HG03196 (cell line): ENCODE measurements around the gene ATP11A.
A peak's percentile ranks its signal among the peaks of the same experiment; 100 is the strongest.
"Not testable (repeated sequence)": the region's sequence is repeated elsewhere in the genome, so short reads cannot be mapped to it uniquely, and the experiment has no call there.

ENCODE experiments used
- ATAC-seq: cut with Tn5 transposase; IDR thresholded peaks from one replicate; pipeline ENCODE4 v1.9.1; 2021; ENCODE audit not compliant: unreplicated experiment

ATP11A gene

DNA sequence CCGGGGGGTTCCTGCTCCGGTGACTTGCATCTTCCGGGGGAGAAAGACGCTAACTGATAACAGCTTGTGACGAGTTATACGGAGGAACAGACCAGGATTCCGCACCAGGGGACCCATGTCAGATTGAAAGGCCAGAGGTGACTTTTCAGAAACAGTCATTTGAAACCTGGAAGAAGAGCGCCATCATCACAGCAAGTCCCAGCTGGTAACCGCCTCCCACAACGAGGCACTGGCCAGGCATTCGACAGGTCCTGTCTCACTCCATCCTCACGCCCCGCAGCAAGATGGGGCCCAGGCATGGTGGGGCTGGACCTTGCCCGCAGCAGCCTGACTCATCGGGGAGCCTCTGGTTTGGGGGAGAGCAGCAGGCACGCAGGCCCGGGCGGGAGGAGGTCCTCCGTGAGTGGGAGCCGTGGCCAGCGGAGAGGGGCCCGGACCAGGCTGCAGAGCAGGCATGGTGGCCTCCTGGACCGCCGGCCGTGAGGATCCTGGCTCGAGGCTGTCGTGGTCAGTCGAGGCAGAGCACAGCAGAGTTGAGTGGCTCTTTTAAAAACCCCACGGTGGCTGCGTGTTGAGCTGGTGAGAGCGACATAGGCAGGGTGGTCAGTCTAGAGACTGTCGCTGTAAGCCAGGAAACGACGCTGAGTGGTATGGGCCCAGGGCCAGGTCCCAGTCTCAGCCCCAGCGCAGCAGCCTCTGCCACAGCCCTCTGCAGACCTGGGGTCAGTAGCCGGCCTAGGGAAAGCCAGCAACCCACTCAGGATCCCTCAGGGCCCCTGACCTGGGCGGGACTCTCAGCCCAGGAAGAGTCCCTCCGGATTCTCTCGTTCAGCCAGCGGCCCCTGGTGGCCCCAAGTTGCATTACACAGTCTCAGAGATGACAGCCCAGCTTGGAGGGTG is 184.3 kb downstream of the ATP11A start:
- ATAC-seq = peak; percentile 83

DNA sequence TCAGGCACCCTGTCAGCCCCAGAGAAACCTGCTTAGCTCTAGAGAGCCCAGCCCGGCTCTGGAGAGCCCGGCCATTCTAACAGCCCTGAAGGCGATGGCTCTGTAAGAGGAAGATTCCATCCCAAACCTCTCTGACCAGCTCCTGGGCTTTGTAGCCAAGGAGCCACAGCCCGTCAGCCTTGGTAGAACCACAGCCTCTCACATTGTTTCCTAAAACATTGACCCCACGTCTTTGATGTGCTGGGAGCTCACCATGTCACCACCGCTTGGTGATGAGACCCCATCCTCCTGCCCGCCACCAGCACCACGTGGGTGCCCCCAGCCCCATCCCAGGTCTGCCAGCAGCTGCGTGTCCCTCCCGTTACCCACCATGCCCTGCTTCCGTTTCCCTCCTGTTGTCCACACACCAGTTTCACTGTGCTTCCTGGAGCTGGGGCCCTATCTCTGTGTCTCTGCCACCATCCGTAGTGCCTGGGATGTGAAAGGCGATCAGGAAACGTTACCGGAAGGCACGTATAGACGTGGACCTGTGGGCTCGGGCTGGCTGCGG is 185.0 kb downstream of the ATP11A start:
- no peak for ATAC-seq

DNA sequence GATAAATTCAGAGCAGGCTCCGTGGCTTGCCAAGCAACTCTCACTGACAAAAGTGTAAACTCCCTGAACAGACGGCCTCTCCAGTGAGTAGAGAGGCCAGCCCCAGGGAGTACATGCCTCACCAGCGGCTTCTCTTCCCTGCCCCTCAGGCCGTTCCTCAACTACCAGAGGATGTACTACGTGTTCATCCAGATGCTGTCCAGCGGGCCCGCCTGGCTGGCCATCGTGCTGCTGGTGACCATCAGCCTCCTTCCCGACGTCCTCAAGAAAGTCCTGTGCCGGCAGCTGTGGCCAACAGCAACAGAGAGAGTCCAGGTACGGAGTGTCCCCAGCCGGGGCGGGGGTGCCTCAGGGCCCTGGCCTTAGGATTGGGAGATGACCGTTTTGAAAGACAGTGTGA is 185.8 kb downstream of the ATP11A start:
- no peak for ATAC-seq

DNA sequence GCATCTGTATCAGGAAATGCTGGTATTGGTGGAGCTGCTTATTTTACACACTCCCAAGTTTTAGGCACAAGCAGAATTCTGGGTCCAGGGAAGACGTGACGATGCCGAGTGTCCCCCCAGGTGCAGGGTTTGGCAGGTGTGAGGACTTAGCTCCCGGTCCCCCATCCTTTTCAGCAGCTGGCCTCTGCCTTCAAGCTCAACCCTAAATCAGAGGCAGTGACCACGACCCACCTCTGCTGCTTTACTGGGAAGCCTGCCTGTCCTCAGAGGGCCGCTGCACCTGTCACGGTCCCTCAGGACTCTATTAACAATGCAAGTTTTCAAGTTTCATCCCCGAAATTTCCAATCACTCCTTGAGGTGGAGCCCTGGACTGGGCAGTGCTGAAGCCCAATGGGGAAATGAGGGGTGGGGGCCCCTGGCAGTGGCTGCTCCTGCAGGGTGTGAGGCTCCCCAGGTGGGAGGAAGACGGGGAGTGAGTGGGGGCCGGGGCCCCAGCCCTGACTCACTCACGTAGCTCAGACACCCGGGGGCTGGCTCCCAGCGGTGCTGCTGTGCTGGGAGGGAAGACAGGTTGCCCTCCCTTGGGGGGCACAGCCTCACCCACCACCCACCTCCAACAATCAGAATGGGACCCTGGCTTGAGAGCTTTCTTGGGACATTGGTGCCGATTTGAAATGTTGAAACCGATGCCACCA is 186.6 kb downstream of the ATP11A start:
- no peak for ATAC-seq

DNA sequence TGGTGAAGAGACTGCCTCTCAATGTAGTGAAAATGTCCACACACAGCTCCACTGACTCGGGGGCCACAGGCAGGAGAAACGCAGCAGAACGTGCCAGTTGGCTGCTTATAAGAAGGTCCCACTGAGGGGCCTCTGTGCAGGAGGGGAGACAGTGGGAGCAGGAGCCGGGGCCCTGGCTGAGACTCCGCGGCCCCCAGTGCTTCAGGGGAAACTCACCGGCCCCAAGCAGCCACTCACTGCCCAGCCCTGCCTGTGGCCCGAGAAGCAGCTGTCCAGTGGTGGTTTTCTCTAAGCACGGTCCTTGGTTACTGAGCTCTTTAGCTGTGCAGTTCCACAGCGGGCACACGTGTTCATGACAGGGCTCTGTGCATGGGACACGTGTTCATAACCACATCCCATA is 187.2 kb downstream of the ATP11A start:
- no peak for ATAC-seq

DNA sequence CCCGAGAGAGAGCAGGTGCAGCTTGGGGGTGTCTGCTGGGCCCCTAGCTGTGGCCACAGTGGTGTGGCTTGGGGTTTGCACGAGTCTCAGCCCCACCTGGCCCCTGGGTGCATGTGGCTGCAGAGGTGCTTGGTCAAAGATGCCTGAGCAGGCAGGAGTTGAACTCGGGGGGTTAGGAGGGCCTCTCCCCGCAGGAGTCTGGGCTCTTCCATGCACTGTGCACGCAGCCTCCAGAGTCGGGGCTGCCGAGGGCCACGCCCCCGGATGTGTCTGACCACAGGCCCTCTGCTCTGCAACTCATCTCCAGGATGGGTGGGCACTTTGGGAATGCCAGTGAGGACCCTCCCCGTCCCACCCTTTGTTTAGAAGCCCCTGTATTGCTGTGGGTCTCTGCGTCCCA is 187.7 kb downstream of the ATP11A start:
- no peak for ATAC-seq

DNA sequence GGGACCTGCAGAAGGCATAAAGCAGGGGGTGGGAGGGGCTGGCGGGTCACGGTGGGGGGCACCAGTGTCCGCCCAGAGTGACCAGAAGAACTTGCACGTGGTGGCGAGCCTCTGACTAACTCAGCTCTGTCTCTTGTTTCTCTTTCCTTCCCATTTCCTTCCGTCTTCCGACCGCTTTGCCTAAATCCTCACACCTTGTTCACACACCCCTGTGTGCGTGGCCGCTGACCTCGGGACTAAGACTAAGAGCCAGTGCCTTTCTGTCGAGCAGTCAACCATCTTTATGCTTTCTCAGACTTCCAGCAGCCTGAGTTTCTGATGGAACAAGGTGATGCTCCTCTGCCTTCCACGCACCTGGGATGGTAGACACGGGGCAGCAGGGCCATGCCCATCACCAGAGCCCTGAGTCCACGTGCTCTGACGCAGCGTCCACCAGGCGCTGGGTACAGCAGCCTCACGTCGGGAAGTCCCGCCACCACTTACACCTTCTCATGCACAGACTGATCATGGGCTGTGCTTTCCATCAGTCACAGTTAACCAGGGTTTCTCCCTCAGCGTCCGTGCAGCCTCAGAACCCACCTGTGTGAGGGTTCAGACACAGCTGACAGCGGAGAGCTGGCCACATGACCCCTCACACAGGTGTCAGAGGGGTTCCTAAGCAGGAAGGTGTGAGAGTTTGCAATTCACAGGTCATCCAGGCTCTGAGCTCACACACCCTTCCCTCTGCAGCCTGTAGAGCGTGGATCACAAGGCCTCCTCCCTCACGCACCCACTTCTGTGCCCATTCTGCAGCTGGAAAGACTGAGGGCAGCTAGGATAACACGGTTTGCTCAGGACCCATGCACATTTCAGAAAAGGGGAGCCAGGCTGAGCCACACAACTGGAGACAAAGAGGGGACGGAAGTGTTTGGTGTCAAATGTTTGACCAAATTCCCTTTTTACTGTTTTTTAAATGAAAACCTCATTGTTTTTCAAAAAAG is 188.4 kb downstream of the ATP11A start:
- no peak for ATAC-seq

DNA sequence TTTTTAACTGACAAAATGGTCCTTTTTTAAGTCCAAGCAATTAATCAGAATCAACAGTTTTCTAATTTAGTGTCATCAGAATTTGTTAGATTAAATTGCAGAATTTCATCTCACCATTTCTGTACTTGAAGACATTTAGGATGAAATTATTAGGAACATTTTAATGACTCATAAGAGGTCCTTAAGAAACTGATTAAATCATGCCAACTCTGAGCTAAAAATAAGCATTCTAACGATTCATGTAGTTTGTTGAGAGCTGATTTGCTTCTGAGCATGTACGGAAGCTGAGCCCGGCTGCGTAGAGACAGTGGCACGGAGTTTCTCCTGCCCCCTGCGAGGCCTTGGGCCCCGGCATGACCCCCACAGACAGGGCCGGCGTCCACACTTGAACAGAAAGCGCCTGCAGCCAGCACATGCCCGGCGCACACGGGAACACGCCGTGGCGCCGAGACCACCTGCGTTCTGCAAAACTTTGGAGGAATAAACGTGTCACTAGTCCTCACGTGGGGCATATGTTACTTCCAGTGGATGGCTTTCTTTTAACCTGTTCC is 189.5 kb downstream of the ATP11A start:
- ATAC-seq = no peak

DNA sequence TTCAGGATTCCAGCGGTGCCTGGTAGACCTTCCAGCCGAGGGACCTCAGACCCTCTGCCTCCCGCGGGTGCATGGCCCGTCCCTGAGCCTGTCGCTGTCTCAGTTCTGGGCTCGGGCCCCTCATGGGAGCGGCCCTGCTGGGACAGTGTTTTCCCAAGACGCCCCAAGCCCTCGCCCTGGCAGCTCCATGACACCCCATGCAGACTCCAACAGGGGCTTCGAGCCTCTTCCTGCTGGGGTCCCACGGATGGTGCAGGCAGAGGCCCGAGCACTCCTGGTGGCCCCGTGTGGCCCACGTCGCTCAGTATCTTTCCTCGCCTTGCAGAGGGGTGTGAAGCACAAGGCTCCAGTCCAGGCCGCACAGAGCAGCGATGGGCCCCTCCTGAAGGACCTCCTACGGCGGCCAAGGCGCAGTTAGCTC is 190.4 kb downstream of the ATP11A start:
- ATAC-seq = no peak

DNA sequence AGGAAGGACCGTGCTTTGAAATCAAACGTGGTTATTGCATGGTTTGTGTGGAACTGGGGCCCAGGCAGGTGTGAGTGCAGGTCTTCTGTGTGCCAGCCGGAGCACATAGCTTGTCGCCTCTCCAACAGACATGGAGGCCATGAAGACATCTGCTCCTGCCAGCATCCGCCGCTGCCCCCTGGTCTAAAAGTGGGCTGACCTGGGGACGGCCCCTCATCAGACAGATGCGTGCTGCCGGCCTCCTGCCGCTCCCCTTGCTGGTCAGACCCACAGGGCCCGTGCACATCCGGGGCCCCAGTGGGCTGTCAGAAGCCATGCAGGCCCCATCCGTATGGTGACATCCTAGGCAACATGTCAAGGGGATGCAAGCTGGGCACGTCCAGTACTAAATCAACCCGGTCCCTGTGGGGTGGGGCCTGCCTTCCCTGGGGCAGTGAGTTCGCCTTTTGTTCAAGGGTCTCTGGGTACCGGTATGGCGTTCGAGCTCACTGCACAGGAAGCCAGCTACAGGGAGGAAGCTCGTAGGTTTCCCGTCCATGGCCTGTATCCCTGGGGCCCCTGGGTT is 191.2 kb downstream of the ATP11A start:
- ATAC-seq = no peak

DNA sequence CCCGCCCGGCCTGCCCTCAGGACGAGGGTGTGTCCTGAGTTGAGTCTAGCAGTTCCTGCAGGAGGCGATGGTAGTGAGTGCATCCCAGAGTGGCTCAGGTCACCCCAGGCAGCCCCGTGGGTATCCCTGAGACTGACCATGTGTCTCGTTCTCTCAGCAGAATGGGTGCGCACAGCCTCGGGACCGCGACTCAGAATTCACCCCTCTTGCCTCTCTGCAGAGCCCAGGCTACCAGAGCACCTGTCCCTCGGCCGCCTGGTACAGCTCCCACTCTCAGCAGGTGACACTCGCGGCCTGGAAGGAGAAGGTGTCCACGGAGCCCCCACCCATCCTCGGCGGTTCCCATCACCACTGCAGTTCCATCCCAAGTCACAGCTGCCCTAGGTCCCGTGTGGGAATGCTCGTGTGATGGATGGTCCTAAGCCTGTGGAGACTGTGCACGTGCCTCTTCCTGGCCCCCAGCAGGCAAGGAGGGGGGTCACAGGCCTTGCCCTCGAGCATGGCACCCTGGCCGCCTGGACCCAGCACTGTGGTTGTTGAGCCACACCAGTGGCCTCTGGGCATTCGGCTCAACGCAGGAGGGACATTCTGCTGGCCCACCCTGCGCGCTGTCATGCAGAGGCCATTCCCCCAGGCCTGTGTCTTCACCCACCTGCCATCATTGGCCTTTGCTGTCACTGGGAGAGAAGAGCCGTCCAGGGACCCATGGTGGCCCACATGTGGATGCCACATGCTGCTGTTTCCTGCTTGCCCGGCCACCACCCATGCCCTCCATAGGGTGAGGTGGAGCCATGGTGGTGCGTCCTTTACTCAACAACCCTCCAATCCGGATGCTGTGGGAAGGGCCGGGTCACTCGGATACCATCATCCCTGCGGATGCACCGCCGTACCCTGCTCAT is 192.1 kb downstream of the ATP11A start:
- ATAC-seq = no peak

DNA sequence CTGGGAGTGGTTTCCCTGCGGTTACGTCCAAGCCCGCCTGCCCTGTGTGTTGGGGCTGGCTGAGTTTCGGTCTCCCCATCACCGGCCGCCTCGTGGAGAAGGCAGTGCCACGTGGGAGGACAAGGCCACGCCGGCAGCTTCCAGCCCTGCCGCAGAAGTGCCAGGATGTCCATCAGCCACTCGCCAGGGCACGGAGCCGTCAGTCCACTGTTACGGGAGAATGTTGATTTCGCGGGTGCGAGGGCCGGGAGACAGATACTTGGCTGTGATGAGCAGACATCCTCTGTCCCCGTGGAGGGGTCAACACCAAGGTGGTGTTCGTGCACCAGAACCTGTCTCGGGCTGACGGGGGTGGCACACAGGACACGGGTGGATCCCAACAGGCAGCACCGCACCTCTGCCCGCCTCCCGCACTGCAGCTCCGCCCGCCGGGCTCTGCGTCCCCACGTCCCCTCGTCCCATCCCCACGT is 192.8 kb downstream of the ATP11A start:
- no peak for ATAC-seq

DNA sequence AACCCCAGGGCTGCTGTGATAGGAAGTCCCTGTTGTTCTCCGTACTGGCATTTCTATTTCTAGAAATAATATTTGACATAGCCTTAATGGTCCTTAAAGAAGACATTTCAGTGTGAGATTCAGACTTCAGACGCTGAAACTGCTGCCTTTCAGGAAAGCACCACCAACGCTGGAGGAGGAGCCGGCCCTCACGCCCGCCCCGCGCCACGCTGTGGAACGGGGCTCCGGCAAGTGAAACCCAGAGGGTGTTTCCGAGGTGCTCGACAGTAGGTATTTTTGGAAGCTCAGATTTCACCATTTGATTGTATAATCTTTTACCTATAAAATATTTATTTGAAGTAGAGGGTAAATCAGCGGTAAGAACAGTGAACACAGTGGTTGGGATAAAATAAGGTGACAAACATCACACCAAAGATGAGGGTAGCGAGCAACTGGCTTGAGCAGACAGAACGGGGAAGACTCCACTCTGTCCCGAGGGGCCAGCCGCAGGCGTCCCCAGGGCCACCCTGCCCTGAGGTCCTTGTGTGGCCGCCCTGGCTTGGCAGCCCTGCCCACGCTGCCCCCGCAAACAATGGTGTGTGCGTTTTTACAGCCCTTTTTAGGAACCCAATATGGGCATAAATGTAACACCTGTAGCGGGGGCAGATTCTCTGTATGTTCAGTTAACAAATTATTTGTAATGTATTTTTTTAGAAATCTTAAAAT is 193.6 kb downstream of the ATP11A start:
- ATAC-seq = no peak

DNA sequence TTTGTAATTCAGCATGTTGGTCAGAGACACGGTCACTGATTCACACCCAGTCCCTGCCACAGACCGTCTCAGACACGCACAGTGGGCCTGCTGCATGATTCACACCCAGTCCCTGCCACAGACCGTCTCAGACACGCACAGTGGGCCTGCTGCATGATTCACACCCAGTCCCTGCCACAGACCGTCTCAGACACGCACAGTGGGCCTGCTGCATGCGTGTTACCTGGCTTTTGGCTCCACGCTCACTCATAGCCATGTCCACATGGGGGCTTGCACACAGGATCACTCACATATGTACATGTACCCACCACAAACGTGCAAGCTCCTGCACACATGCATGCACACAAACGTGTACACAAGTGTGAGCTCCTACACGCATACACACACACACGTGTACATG is 194.9 kb downstream of the ATP11A start:
- ATAC-seq = not testable (repeated sequence)

DNA sequence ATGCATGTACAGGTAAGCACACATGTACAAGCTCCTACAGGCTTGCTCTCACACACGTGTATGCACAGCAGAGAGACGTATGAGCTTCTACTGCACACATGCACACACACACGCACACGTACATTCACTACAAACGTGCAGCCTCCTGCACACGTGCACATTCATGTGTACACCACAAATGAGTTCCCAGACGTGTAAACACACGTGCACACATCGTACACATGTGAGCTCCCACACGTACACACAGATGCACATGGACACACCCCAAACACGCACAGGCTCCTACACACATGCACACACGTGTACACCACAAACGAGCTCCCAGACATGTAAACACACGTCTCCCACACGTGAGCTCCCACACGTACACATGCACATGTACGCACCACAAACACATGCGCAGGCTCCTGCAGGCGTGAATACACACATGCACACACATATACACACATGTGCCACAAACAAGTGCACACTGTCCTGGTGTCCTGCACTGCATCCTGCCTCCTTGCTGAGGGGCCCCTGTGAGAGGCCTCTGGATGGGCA is 195.5 kb downstream of the ATP11A start:
- no peak for ATAC-seq

DNA sequence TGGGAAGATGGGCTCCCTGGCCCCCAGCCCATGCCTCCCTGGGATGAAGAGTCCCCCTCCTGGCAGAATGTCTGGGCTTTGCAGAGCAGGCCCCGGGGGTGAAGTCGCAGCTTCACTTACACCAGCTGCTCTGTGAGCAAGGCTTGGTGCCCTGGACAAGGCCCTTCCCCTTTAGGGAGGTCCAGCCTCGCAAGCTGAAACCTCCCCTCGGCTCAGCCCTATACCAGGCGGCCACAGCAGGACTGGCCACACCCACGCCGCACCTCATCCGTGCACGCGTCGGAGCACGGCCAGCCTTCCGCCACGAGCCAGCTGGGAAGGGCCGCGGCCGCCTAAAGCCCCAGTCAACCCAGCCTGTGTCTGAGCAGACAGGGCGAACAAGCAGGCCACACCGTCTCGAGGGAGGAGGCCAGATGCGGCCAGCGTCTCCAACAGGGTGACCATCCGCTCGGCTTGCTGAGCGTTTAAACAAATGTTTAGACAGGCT is 196.0 kb downstream of the ATP11A start:
- ATAC-seq = no peak

DNA sequence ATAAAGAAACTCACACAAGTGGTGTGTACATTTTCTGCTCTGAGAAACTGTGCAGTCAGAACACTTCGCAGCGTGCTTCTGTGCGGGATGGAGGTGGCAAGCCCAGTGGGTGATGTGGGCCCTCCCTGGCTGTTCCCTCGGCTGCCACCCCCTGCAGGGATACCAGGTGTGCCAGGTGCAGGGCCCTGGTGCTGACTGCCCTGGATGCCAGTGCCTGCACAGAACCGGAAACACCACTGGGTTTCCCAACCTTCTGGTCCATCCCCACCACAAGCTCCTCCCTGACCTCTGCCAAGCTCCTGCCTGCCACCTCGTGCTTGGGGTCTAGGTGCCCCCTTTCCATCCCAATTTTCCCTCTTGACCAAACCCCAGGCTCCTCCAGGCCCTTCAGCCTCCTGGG is 197.3 kb downstream of the ATP11A start:
- ATAC-seq = no peak

DNA sequence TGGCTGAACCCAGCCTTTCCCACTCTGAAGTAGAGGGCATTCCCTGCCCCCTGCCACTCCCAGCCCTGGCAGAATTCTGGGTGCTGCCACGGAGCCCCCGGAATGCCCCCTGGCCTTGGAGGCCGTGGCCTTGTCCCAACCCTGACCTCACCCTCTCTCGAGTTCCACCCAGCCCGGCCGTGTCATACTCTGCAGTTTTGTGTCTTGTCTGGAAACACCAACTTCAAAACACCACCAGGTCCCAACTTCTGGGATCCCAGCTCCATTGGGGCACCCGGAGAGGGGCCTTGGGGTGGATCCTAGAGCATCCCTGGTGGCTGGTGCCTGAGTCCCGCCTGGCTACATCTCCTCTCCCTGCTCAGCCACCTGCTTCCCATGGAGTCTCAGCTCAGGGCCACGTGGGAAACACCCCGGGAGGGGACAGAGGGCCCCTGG is 197.7 kb downstream of the ATP11A start:
- ATAC-seq = no peak
